ENCODE results near the gene UBR3. TPM values are rescaled to one million over a fixed set of nuclear protein-coding genes. Genes with fewer than 3 reads are reported as not detected.
A peak's percentile ranks its signal among the peaks of the same experiment; 100 is the strongest.

UBR3 gene
- total and polyA plus RNA-seq, 4 donors: 9.5 to 137 (median 25.7) TPM

GRCh38 chr2:169797601-169798000 is 29.7 kb upstream of the UBR3 start:
- no peak for DNase-seq
- H3K9ac ChIP-seq (ENCODE audit: insufficient read depth in 1 of 2, low read length in 2 of 2): no peak overlapping the region
- 90 to 93% methylated on average over 5 of the region's 5 CpGs for WGBS, 2 donors
- no peak for TF ChIP-seq CTCF (IDR thresholded peaks at IDR 0.05; ENCODE audit: control extremely low read depth, extremely low read depth)
- peaks cover 0 to 8% (median 6%) of the 10 kb centered on the region in 5 donors for H3K4me1 ChIP-seq (ENCODE audit: control insufficient read depth in 5 of 5, insufficient read depth in 5 of 5, low read length in 5 of 5)
- H3K36me3 ChIP-seq (ENCODE audit: control insufficient read depth in 4 of 4, insufficient read depth in 4 of 4, low read length in 4 of 4): peaks cover 2 to 13% (median 7%) of the 10 kb centered on the region in 4 donors
- ATAC-seq (ENCODE audit: insufficient read depth, low FRiP score): no peak
- no peaks in the 10 kb centered on the region for H3K9me3 ChIP-seq (ENCODE audit: control insufficient read depth in 4 of 4, insufficient read depth in 3 of 4, low read length in 3 of 4)
- no peak overlapping the region for H3K4me3 ChIP-seq
- H3K27me3 ChIP-seq (ENCODE audit: control insufficient read depth in 3 of 3, insufficient read depth in 3 of 3, low read length in 2 of 3): no peaks in the 10 kb centered on the region
- no peak overlapping the region for H3K27ac ChIP-seq (ENCODE audit: low read depth in 1 of 2, low read length in 1 of 2)

GRCh38 chr2:169798397-169798717 is 28.9 kb upstream of the UBR3 start:
- ATAC-seq (ENCODE audit: insufficient read depth, low FRiP score) (no peak), DNase-seq (no peak)
- Histone ChIP-seq H3K4me1 (ENCODE audit: control insufficient read depth in 5 of 5, insufficient read depth in 5 of 5, low read length in 5 of 5) (peaks cover 0 to 8% (median 6%) of the 10 kb centered on the region in 5 donors), H3K4me3 (peak overlapping the region; percentile 95), H3K9me3 (ENCODE audit: control insufficient read depth in 4 of 4, insufficient read depth in 3 of 4, low read length in 3 of 4) (no peaks in the 10 kb centered on the region), H3K27me3 (ENCODE audit: control insufficient read depth in 3 of 3, insufficient read depth in 3 of 3, low read length in 2 of 3) (no peaks in the 10 kb centered on the region), H3K27ac (ENCODE audit: low read depth in 1 of 2, low read length in 1 of 2) (peak overlapping the region; percentile 83 to 93), H3K9ac (ENCODE audit: insufficient read depth in 1 of 2, low read length in 2 of 2) (peak overlapping the region in 1 of 2 donors; percentile 75), H3K36me3 (ENCODE audit: control insufficient read depth in 4 of 4, insufficient read depth in 4 of 4, low read length in 4 of 4) (peaks cover 3 to 13% (median 8%) of the 10 kb centered on the region in 4 donors)
- TF ChIP-seq CTCF (IDR thresholded peaks at IDR 0.05; ENCODE audit: control extremely low read depth, extremely low read depth): no peak
- WGBS, 2 donors: 9 to 10% methylated on average over 4 of the region's 4 CpGs

- H3K36me3 ChIP-seq (ENCODE audit: control insufficient read depth in 4 of 4, insufficient read depth in 4 of 4, low read length in 4 of 4): peaks cover 3 to 15% (median 8%) of the 10 kb centered on the region in 4 donors
- H3K9me3 ChIP-seq (ENCODE audit: control insufficient read depth in 4 of 4, insufficient read depth in 3 of 4, low read length in 3 of 4): no peaks in the 10 kb centered on the region
- WGBS, 2 donors: 0% methylated on average over 57 to 67 of the region's 67 CpGs
- DNase-seq: peak; percentile 94 to 96 (median 95)
- H3K4me1 ChIP-seq (ENCODE audit: control insufficient read depth in 5 of 5, insufficient read depth in 5 of 5, low read length in 5 of 5): peaks cover 2 to 8% (median 6%) of the 10 kb centered on the region in 5 donors
- H3K27ac ChIP-seq (ENCODE audit: low read depth in 1 of 2, low read length in 1 of 2): peak within 1 kb of the TSS; percentile 83 to 93
- H3K9ac ChIP-seq (ENCODE audit: insufficient read depth in 1 of 2, low read length in 2 of 2): peak within 1 kb of the TSS; percentile 81 to 86
- no peak for TF ChIP-seq CTCF (IDR thresholded peaks at IDR 0.05; ENCODE audit: control extremely low read depth, extremely low read depth)
- ATAC-seq (ENCODE audit: insufficient read depth, low FRiP score): peak; percentile 99
- peak within 1 kb of the TSS; percentile 95 for H3K4me3 ChIP-seq
- no peaks in the 10 kb centered on the region for H3K27me3 ChIP-seq (ENCODE audit: control insufficient read depth in 3 of 3, insufficient read depth in 3 of 3, low read length in 2 of 3)
These were observed 28.3 kb upstream of the UBR3 start, which contains the start of gene SSB for GRCh38 chr2:169798718-169799592. TSS of gene SSB (plus strand) at chr2:169798871. CDS start at chr2:169800961, 2,090 bp downstream.

All from lung (tissue), 12 donors.